Peyer's patch (tissue), 4 donors: ENCODE results near the gene MDFIC. TPM values are rescaled to one million over a fixed set of nuclear protein-coding genes. Genes with fewer than 3 reads are reported as not detected.

ENCODE experiments used
- DNase-seq, 3 donors: peaks; one replicate each; pipeline ENCODE4 v3.0.0-alpha.2; 2017 to 2019
- H3K27ac ChIP-seq, 4 donors: fragments of 200-600 bp; sonication (generic); one replicate each; pipeline ENCODE4 v1.5.1; 2016 to 2019
- H3K27me3 ChIP-seq, 2 donors: fragments of 200-600 bp; sonication (generic); one replicate each; pipeline ENCODE4 v1.5.1; 2019
- H3K36me3 ChIP-seq, 3 donors: fragments of 200-600 bp; sonication (generic); one replicate each; pipeline ENCODE4 v1.5.1; 2016 to 2019
- H3K4me1 ChIP-seq, 4 donors: fragments of 200-600 bp; sonication (generic); one replicate each; pipeline ENCODE4 v1.5.1; 2016 to 2019
- H3K4me3 ChIP-seq, 4 donors: fragments of 200-600 bp; sonication (generic); 1 replicate in 3 of 4; 2 replicates in 1 of 4; pipeline ENCODE4 v1.5.1; 2016 to 2019; ENCODE audit warnings: mild to moderate bottlenecking in 1 of 4
- H3K9me3 ChIP-seq, 4 donors: fragments of 200-600 bp; sonication (generic); one replicate each; pipeline ENCODE4 v1.5.1; 2016 to 2019; ENCODE audit warnings: mild to moderate bottlenecking in 1 of 4
- CTCF ChIP-seq, 6 experiments: fragments of 450-650 bp in 4 of 6; fragments of 200-600 bp in 2 of 6; sonication (generic) in 1 of 6; IDR thresholded peaks; one replicate each; pipeline ENCODE4 v1.5.1; 2017 to 2019; ENCODE audit warnings: antibody characterized with exemption in 6 of 6, mild to moderate bottlenecking in 3 of 6, moderate library complexity in 1 of 6
- POLR2A ChIP-seq, 2 donors: fragments of 450-650 bp; IDR thresholded peaks; one replicate each; pipeline ENCODE4 v1.5.1; 2017; ENCODE audit warnings: antibody characterized with exemption in 2 of 2, mild to moderate bottlenecking in 2 of 2, moderate library complexity in 2 of 2
- total RNA-seq, 4 donors: library from RNA; depleted of rRNA; stranded (reverse); fragments of >200 nt; gene quantifications; one replicate each; pipeline ENCODE4 v1.1.0, GENCODE V29; 2016

The MDFIC gene
- total RNA-seq, 4 donors from 2014 or later: 4.3 to 36.3 (median 9.0) TPM

- Histone ChIP-seq H3K27me3 (no peaks in the 10 kb centered on the region), H3K27ac (no peak overlapping the region), H3K36me3 (no peaks in the 10 kb centered on the region), H3K4me1 (peaks cover 0 to 5% (median 0%) of the 10 kb centered on the region in 4 donors), H3K9me3 (no peaks in the 10 kb centered on the region), H3K4me3 (no peak overlapping the region)
- TF ChIP-seq POLR2A (IDR thresholded peaks at IDR 0.05) (no peak), CTCF (IDR thresholded peaks at IDR 0.05) (no peak)
- no peak for DNase-seq
These were observed 20.7 kb downstream of the MDFIC start for GRCh38 chr7:114942446-114943175.

- Histone ChIP-seq H3K4me3 (no peak overlapping the region), H3K4me1 (peaks cover 0 to 5% (median 0%) of the 10 kb centered on the region in 4 donors), H3K27ac (no peak overlapping the region), H3K36me3 (no peaks in the 10 kb centered on the region), H3K9me3 (no peaks in the 10 kb centered on the region), H3K27me3 (no peaks in the 10 kb centered on the region)
- DNase-seq: no peak
- TF ChIP-seq CTCF (IDR thresholded peaks at IDR 0.05) (no peak), POLR2A (IDR thresholded peaks at IDR 0.05) (no peak)
These were observed 21.6 kb downstream of the MDFIC start for GRCh38 chr7:114943530-114943929.

GRCh38 chr7:114943953-114944744 is 22.3 kb downstream of the MDFIC start:
- no peak for DNase-seq
- Histone ChIP-seq H3K27me3 (no peaks in the 10 kb centered on the region), H3K27ac (peak overlapping the region in 2 of 4 donors; percentile 50 to 54), H3K4me3 (peak overlapping the region in 1 of 4 donors; percentile 24), H3K36me3 (no peaks in the 10 kb centered on the region), H3K9me3 (no peaks in the 10 kb centered on the region), H3K4me1 (peaks cover 0 to 5% (median 0%) of the 10 kb centered on the region in 4 donors)
- no peak for TF ChIP-seq CTCF (IDR thresholded peaks at IDR 0.05)
- no peak for TF ChIP-seq POLR2A (IDR thresholded peaks at IDR 0.05)

- H3K9me3 ChIP-seq: no peaks in the 10 kb centered on the region
- peaks cover 0 to 5% (median 0%) of the 10 kb centered on the region in 4 donors for H3K4me1 ChIP-seq
- TF ChIP-seq POLR2A (IDR thresholded peaks at IDR 0.05) (no peak), CTCF (IDR thresholded peaks at IDR 0.05) (no peak)
- DNase-seq: peak in 1 of 3 donors; percentile 66
- peak overlapping the region in 3 of 4 donors; percentile 3 to 54 (median 50) for H3K27ac ChIP-seq
- no peaks in the 10 kb centered on the region for H3K36me3 ChIP-seq
- H3K4me3 ChIP-seq: peak overlapping the region in 1 of 4 donors; percentile 24
- no peaks in the 10 kb centered on the region for H3K27me3 ChIP-seq
These were observed 23.1 kb downstream of the MDFIC start for GRCh38 chr7:114944745-114945625.

GRCh38 chr7:114949231-114949630 is 27.3 kb downstream of the MDFIC start:
- DNase-seq: no peak
- Histone ChIP-seq H3K36me3 (no peaks in the 10 kb centered on the region), H3K4me1 (no peaks in the 10 kb centered on the region), H3K4me3 (no peak overlapping the region), H3K27ac (no peak overlapping the region), H3K9me3 (no peaks in the 10 kb centered on the region), H3K27me3 (no peaks in the 10 kb centered on the region)
- TF ChIP-seq POLR2A (IDR thresholded peaks at IDR 0.05) (no peak), CTCF (IDR thresholded peaks at IDR 0.05) (no peak)
